SK-N-SH (cell line): ENCODE data around the gene TIAM1. TPM values are rescaled to one million over a fixed set of nuclear protein-coding genes. Genes with fewer than 3 reads are reported as not detected.

Experiments
- CTCF ChIA-PET: fragments of 300-600, 350-600 bp; formaldehyde crosslinking; extraction: SDS; loops from one replicate; lab custom pipeline; 2021; lab: Yijun Ruan, JAX
- POLR2A ChIA-PET: fragments of 350-600 bp; sonication (Branson Sonifier 250); formaldehyde crosslinking; extraction: SDS; loops from one replicate; lab custom pipeline; 2020; ENCODE audit warnings: antibody characterized with exemption, inconsistent platforms; lab: Yijun Ruan, JAX
- DNase-seq: peaks from one replicate; pipeline ENCODE4 v3.0.0; 2012
- H2AFZ ChIP-seq: fragments of 200-600 bp; sonication (generic); 2 replicates; pipeline ENCODE4 v1.8.1; 2016; ENCODE audit warnings: antibody characterized with exemption, mild to moderate bottlenecking, low read depth
- H3F3A ChIP-seq: fragments of 200-600 bp; sonication (generic); replicated peaks from 2 replicates; pipeline ENCODE3; 2016; ENCODE audit warnings: antibody characterized with exemption, mild to moderate bottlenecking; ENCODE audit not compliant: insufficient read depth
- H3K27ac ChIP-seq, 2 experiments: fragments of 200-500 bp in 1 of 2; fragments of 200-600 bp in 1 of 2; sonication (Bioruptor generic) in 1 of 2; sonication (generic), shearing (Covaris generic) in 1 of 2; 2 replicates each; pipeline versions ENCODE4 v1.5.1 to v1.6.1; 2014 to 2016; ENCODE audit warnings: low read depth in 2 of 2, inconsistent platforms in 1 of 2, low read length in 1 of 2, mild to moderate bottlenecking in 1 of 2, mixed read lengths in 1 of 2
- H3K27me3 ChIP-seq: fragments of 200-600 bp; sonication (generic), shearing (Covaris generic); 2 replicates; pipeline ENCODE4 v1.6.1; 2016; ENCODE audit warnings: mixed run types; ENCODE audit not compliant: insufficient read depth
- H3K36me3 ChIP-seq, 2 experiments: fragments of 200-500 bp in 1 of 2; fragments of 200-600 bp in 1 of 2; sonication (Bioruptor generic) in 1 of 2; sonication (generic) in 1 of 2; replicated peaks in 1 of 2; 2 replicates each; pipeline versions ENCODE3 to v1.5.1; 2014 to 2016; ENCODE audit warnings: low read length in 1 of 2, mild to moderate bottlenecking in 1 of 2; ENCODE audit not compliant: insufficient read depth in 2 of 2, control insufficient read depth in 1 of 2
- H3K4me1 ChIP-seq, 2 experiments: fragments of 200-500 bp in 1 of 2; fragments of 200-600 bp in 1 of 2; sonication (Bioruptor generic) in 1 of 2; sonication (generic), shearing (Covaris generic) in 1 of 2; 2 replicates each; pipeline versions ENCODE4 v1.5.1 to v1.6.1; 2014 to 2016; ENCODE audit warnings: low read depth in 1 of 2, low read length in 1 of 2, mixed run types in 1 of 2; ENCODE audit not compliant: insufficient read depth in 2 of 2, control insufficient read depth in 1 of 2
- H3K4me2 ChIP-seq: fragments of 200-600 bp; sonication (generic), shearing (Covaris generic); 2 replicates; pipeline ENCODE4 v1.6.1; 2017; ENCODE audit warnings: mixed run types
- H3K4me3 ChIP-seq, 2 experiments: fragments of 200-500 bp in 1 of 2; fragments of 200-600 bp in 1 of 2; sonication (Bioruptor generic) in 1 of 2; sonication (generic), shearing (Covaris generic) in 1 of 2; 2 replicates each; pipeline versions ENCODE4 v1.5.1 to v1.8.1; 2014 to 2016; ENCODE audit warnings: low read depth in 2 of 2, inconsistent platforms in 1 of 2, low read length in 1 of 2, mild to moderate bottlenecking in 1 of 2, mixed read lengths in 1 of 2, moderate library complexity in 1 of 2
- H3K79me2 ChIP-seq: fragments of 200-600 bp; sonication (generic); 2 replicates; pipeline ENCODE4 v1.8.1; 2017; ENCODE audit warnings: mild to moderate bottlenecking; ENCODE audit not compliant: insufficient read depth
- H3K9ac ChIP-seq: fragments of 200-600 bp; sonication (generic); 2 replicates; pipeline ENCODE4 v1.6.1; 2017; ENCODE audit warnings: mixed run types
- H3K9me2 ChIP-seq: fragments of 200-600 bp; sonication (generic); 2 replicates; pipeline ENCODE4 v1.6.1; 2017; ENCODE audit warnings: mixed run types
- H3K9me3 ChIP-seq: fragments of 200-600 bp; sonication (generic); 2 replicates; pipeline ENCODE4 v1.6.1; 2017; ENCODE audit warnings: mixed run types, mild to moderate bottlenecking, moderate library complexity
- H4K20me1 ChIP-seq: fragments of 200-600 bp; sonication (generic); 2 replicates; pipeline ENCODE4 v1.6.1; 2017; ENCODE audit warnings: mild to moderate bottlenecking, mixed run types; ENCODE audit not compliant: insufficient read depth
- ELF1 ChIP-seq: IDR thresholded peaks from 2 replicates; pipeline ENCODE4 v1.4.0; 2012
- EP300 ChIP-seq, 2 experiments: IDR thresholded peaks; 2 replicates each; pipeline versions ENCODE4 v1.4.0 to v1.6.1; 2012; ENCODE audit warnings: borderline replicate concordance in 1 of 2, low read depth in 1 of 2, low read length in 1 of 2
- GATA2 ChIP-seq: sonication (generic); formaldehyde crosslinking; IDR thresholded peaks from 2 replicates; pipeline ENCODE4 v1.5.0; 2020; ENCODE audit warnings: mild to moderate bottlenecking, missing genetic modification reagents
- JUND ChIP-seq: IDR thresholded peaks from 2 replicates; pipeline ENCODE4 v1.4.0; 2012
- MEF2A ChIP-seq: IDR thresholded peaks from 2 replicates; pipeline ENCODE4 v1.4.0; 2012; ENCODE audit warnings: low read depth, borderline replicate concordance
- MXI1 ChIP-seq: IDR thresholded peaks from 2 replicates; pipeline ENCODE4 v1.6.1; 2012; ENCODE audit warnings: mild to moderate bottlenecking, low read depth, low read length, improper control_type of control experiment
- NFIC ChIP-seq: IDR thresholded peaks from 2 replicates; pipeline ENCODE4 v1.4.0; 2012; ENCODE audit warnings: borderline replicate concordance
- PBX3 ChIP-seq: IDR thresholded peaks from 2 replicates; pipeline ENCODE4; 2012
- RXRA ChIP-seq: IDR thresholded peaks from 2 replicates; pipeline ENCODE4 v1.4.0; 2012; ENCODE audit warnings: low read depth, mild to moderate bottlenecking, borderline replicate concordance
- SIN3A ChIP-seq: IDR thresholded peaks from 2 replicates; pipeline ENCODE4 v1.6.1; 2012; ENCODE audit warnings: low read depth, mild to moderate bottlenecking, low read length, moderate library complexity, borderline replicate concordance
- SMC3 ChIP-seq: IDR thresholded peaks from 2 replicates; pipeline ENCODE4 v1.6.1; 2012; ENCODE audit warnings: low read depth, low read length, improper control_type of control experiment
- WGBS: methylation state at CpG from one replicate; pipeline ENCODE4 v1.1.6; 2017; ENCODE audit warnings: low lambda C conversion rate; 5-methylcytosine and 5-hydroxymethylcytosine counted together
- polyA plus RNA-seq, 3 experiments: library from polyadenylated mRNA; depleted of rRNA; stranded (reverse); fragments of >200 nt; gene quantifications; 2 replicates each; pipeline ENCODE4 v1.2.3, GENCODE V29; 2012
- TF ChIP-seq, protein P1 (sequence below): fragments of 150-350 bp; IDR thresholded peaks from 2 replicates; pipeline ENCODE4 v1.6.1; 2016; ENCODE audit warnings: mild to moderate bottlenecking, low read depth, low read length
- TF ChIP-seq, protein P2 (sequence below): IDR thresholded peaks from 2 replicates; pipeline ENCODE4 v1.4.0; 2012; ENCODE audit warnings: low read depth

TIAM1 gene
- polyA plus RNA-seq, 1 of the 3 experiments (the other 2 are of a cell fraction): 1.7 TPM

- H3K4me2 ChIP-seq: no peak overlapping the region
- no peaks in the 10 kb centered on the region for H3K9me3 ChIP-seq
- no peaks in the 10 kb centered on the region for H3K27me3 ChIP-seq
- WGBS: 76% methylated on average over 2 of the region's 2 CpGs
- no peak overlapping the region for H3K27ac ChIP-seq
- no peak for TF ChIP-seq PBX3
- TF ChIP-seq, protein P1, sequence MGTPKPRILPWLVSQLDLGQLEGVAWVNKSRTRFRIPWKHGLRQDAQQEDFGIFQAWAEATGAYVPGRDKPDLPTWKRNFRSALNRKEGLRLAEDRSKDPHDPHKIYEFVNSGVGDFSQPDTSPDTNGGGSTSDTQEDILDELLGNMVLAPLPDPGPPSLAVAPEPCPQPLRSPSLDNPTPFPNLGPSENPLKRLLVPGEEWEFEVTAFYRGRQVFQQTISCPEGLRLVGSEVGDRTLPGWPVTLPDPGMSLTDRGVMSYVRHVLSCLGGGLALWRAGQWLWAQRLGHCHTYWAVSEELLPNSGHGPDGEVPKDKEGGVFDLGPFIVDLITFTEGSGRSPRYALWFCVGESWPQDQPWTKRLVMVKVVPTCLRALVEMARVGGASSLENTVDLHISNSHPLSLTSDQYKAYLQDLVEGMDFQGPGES: no peak
- no peak for TF ChIP-seq SIN3A
- no peak for TF ChIP-seq MXI1
- no peak overlapping the region for H3K4me3 ChIP-seq
- no peaks in the 10 kb centered on the region for H3K36me3 ChIP-seq
- POLR2A ChIA-PET: no interaction called here
- CTCF ChIA-PET: no interaction called here
- DNase-seq: no peak
- H3K79me2 ChIP-seq: no peaks in the 10 kb centered on the region
- H3K9ac ChIP-seq: no peak overlapping the region
- H4K20me1 ChIP-seq: no peaks in the 10 kb centered on the region
- H3F3A ChIP-seq: no peaks in the 10 kb centered on the region
- no peaks in the 10 kb centered on the region for H3K9me2 ChIP-seq
- no peak overlapping the region for H2AFZ ChIP-seq
- H3K4me1 ChIP-seq: no peaks in the 10 kb centered on the region
These were observed 25.1 kb downstream of the TIAM1 start for GRCh38 chr21:31318971-31319370.

- WGBS: 87% methylated on average over 1 of the region's 1 CpG
- Histone ChIP-seq H3K9me2 (no peaks in the 10 kb centered on the region), H2AFZ (no peak overlapping the region), H3K79me2 (no peaks in the 10 kb centered on the region), H3K4me1 (no peaks in the 10 kb centered on the region), H3K4me2 (no peak overlapping the region), H3F3A (no peaks in the 10 kb centered on the region), H3K27ac (no peak overlapping the region), H3K36me3 (no peaks in the 10 kb centered on the region), H3K27me3 (no peaks in the 10 kb centered on the region), H3K9me3 (no peaks in the 10 kb centered on the region), H4K20me1 (no peaks in the 10 kb centered on the region), H3K9ac (no peak overlapping the region), H3K4me3 (no peak overlapping the region)
- POLR2A ChIA-PET: no interaction called here
- no peak for DNase-seq
- CTCF ChIA-PET: interaction anchor here (0.9 to 1.1 kb wide), 2 partner anchors 30 to 123 kb away, joined by 3 read pairs; no protein-coding TSS in a partner anchor
- no peak for TF ChIP-seq EP300 (IDR thresholded peaks at IDR 0.05; ENCODE audit: borderline replicate concordance in 1 of 2, low read depth in 1 of 2, low read length in 1 of 2)
- TF ChIP-seq, protein P2, sequence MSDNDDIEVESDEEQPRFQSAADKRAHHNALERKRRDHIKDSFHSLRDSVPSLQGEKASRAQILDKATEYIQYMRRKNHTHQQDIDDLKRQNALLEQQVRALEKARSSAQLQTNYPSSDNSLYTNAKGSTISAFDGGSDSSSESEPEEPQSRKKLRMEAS: no peak
- TF ChIP-seq SMC3: no peak
- no peak for TF ChIP-seq ELF1
- no peak for TF ChIP-seq JUND
- no peak for TF ChIP-seq MEF2A
- no peak for TF ChIP-seq RXRA
- TF ChIP-seq NFIC: no peak
- TF ChIP-seq GATA2 (CRISPR knock-in tag): no peak
These were observed 26.4 kb downstream of the TIAM1 start for GRCh38 chr21:31317688-31318087.
